ENCODE measurements around the gene HEXA.

HEXA gene

GRCh38 chr15:72339777-72340177, 36.0 kb downstream of the HEXA start (continued):
- TF ChIP-seq ZNF148 (tag by site-specific recombination; IDR thresholded peaks at IDR 0.05; ENCODE audit: borderline replicate concordance): no peak
- TF ChIP-seq ZNF585B (tag by site-specific recombination; IDR thresholded peaks at IDR 0.05): no peak
- no peak for TF ChIP-seq IKZF3 (tag by site-specific recombination; IDR thresholded peaks at IDR 0.05)
- TF ChIP-seq, protein P1, sequence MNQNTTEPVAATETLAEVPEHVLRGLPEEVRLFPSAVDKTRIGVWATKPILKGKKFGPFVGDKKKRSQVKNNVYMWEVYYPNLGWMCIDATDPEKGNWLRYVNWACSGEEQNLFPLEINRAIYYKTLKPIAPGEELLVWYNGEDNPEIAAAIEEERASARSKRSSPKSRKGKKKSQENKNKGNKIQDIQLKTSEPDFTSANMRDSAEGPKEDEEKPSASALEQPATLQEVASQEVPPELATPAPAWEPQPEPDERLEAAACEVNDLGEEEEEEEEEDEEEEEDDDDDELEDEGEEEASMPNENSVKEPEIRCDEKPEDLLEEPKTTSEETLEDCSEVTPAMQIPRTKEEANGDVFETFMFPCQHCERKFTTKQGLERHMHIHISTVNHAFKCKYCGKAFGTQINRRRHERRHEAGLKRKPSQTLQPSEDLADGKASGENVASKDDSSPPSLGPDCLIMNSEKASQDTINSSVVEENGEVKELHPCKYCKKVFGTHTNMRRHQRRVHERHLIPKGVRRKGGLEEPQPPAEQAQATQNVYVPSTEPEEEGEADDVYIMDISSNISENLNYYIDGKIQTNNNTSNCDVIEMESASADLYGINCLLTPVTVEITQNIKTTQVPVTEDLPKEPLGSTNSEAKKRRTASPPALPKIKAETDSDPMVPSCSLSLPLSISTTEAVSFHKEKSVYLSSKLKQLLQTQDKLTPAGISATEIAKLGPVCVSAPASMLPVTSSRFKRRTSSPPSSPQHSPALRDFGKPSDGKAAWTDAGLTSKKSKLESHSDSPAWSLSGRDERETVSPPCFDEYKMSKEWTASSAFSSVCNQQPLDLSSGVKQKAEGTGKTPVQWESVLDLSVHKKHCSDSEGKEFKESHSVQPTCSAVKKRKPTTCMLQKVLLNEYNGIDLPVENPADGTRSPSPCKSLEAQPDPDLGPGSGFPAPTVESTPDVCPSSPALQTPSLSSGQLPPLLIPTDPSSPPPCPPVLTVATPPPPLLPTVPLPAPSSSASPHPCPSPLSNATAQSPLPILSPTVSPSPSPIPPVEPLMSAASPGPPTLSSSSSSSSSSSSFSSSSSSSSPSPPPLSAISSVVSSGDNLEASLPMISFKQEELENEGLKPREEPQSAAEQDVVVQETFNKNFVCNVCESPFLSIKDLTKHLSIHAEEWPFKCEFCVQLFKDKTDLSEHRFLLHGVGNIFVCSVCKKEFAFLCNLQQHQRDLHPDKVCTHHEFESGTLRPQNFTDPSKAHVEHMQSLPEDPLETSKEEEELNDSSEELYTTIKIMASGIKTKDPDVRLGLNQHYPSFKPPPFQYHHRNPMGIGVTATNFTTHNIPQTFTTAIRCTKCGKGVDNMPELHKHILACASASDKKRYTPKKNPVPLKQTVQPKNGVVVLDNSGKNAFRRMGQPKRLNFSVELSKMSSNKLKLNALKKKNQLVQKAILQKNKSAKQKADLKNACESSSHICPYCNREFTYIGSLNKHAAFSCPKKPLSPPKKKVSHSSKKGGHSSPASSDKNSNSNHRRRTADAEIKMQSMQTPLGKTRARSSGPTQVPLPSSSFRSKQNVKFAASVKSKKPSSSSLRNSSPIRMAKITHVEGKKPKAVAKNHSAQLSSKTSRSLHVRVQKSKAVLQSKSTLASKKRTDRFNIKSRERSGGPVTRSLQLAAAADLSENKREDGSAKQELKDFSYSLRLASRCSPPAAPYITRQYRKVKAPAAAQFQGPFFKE (tag by site-specific recombination; IDR thresholded peaks at IDR 0.05; ENCODE audit: borderline replicate concordance): no peak
- TF ChIP-seq RBAK (tag by site-specific recombination; IDR thresholded peaks at IDR 0.05): no peak
- no peak for TF ChIP-seq ZNF394 (tag by site-specific recombination; IDR thresholded peaks at IDR 0.05; ENCODE audit: borderline replicate concordance)
- no peak for TF ChIP-seq ZNF433 (tag by site-specific recombination; IDR thresholded peaks at IDR 0.05; ENCODE audit: low read depth)
- TF ChIP-seq ZNF214 (tag by site-specific recombination; IDR thresholded peaks at IDR 0.05; ENCODE audit: borderline replicate concordance): no peak
- peak; percentile 74 for TF ChIP-seq ZNF629 (tag by site-specific recombination; IDR thresholded peaks at IDR 0.05)
- TF ChIP-seq ZNF2 (tag by site-specific recombination; IDR thresholded peaks at IDR 0.05): no peak
- no peak for TF ChIP-seq BCL11B (tag by site-specific recombination; IDR thresholded peaks at IDR 0.05; ENCODE audit: low read depth)
- TF ChIP-seq, protein P2, sequence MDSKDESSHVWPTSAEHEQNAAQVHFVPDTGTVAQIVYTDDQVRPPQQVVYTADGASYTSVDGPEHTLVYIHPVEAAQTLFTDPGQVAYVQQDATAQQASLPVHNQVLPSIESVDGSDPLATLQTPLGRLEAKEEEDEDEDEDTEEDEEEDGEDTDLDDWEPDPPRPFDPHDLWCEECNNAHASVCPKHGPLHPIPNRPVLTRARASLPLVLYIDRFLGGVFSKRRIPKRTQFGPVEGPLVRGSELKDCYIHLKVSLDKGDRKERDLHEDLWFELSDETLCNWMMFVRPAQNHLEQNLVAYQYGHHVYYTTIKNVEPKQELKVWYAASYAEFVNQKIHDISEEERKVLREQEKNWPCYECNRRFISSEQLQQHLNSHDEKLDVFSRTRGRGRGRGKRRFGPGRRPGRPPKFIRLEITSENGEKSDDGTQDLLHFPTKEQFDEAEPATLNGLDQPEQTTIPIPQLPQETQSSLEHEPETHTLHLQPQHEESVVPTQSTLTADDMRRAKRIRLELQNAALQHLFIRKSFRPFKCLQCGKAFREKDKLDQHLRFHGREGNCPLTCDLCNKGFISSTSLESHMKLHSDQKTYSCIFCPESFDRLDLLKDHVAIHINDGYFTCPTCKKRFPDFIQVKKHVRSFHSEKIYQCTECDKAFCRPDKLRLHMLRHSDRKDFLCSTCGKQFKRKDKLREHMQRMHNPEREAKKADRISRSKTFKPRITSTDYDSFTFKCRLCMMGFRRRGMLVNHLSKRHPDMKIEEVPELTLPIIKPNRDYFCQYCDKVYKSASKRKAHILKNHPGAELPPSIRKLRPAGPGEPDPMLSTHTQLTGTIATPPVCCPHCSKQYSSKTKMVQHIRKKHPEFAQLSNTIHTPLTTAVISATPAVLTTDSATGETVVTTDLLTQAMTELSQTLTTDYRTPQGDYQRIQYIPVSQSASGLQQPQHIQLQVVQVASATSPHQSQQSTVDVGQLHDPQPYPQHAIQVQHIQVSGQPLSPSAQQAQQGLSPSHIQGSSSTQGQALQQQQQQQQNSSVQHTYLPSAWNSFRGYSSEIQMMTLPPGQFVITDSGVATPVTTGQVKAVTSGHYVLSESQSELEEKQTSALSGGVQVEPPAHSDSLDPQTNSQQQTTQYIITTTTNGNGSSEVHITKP (tag by site-specific recombination; IDR thresholded peaks at IDR 0.05): peak; percentile 31
- no peak for TF ChIP-seq ZNF24 (tag by site-specific recombination; IDR thresholded peaks at IDR 0.05)
- TF ChIP-seq GLIS2 (tag by site-specific recombination; IDR thresholded peaks at IDR 0.05): no peak
- no peak for TF ChIP-seq ZNF274 (IDR thresholded peaks at IDR 0.05; ENCODE audit: low read length)
- TF ChIP-seq ZNF274 (tag by site-specific recombination; IDR thresholded peaks at IDR 0.05; ENCODE audit: borderline replicate concordance): no peak

Measured in HEK293 (cell line).